Keratinocyte (primary cell): ENCODE data around the gene RAP1GAP. TPM values are rescaled to one million over a fixed set of nuclear protein-coding genes. Genes with fewer than 3 reads are reported as not detected.

Experiments used
- DNase-seq: peaks from one replicate; pipeline ENCODE4 v3.0.0-alpha.2; 2011; ENCODE audit warnings: low read depth, missing footprints, low spot score
- FAIRE-seq: peaks from 2 replicates; lab custom pipeline; 2011; peaks lifted over from hg19 to GRCh38; lab: Jason Lieb, UNC
- H2AFZ ChIP-seq: 2 replicates; pipeline ENCODE4 v1.6.0; 2012; ENCODE audit warnings: low read length, control low read depth, inconsistent platforms; ENCODE audit not compliant: control insufficient read depth
- H3K27ac ChIP-seq: 2 replicates; pipeline ENCODE4 v1.5.1; 2011; ENCODE audit warnings: low read length; ENCODE audit not compliant: control insufficient read depth, insufficient read depth
- H3K27me3 ChIP-seq: 3 replicates; pipeline ENCODE4 v1.6.0; 2011; ENCODE audit warnings: low read length; ENCODE audit not compliant: control insufficient read depth, insufficient read depth; ENCODE audit errors: extremely low read depth
- H3K36me3 ChIP-seq, 2 experiments: 2 replicates in 1 of 2; 3 replicates in 1 of 2; pipeline ENCODE4 v1.5.1; 2011; ENCODE audit warnings: low read length in 2 of 2, mild to moderate bottlenecking in 1 of 2; ENCODE audit not compliant: control insufficient read depth in 2 of 2, insufficient read depth in 2 of 2; ENCODE audit errors: extremely low read depth in 1 of 2
- H3K4me1 ChIP-seq: 3 replicates; pipeline ENCODE4 v1.5.1; 2011; ENCODE audit warnings: low read length; ENCODE audit not compliant: control insufficient read depth, insufficient read depth; ENCODE audit errors: extremely low read depth
- H3K4me2 ChIP-seq: 3 replicates; pipeline ENCODE4 v1.6.0; 2011; ENCODE audit warnings: low read depth, low read length; ENCODE audit not compliant: control insufficient read depth, insufficient read depth; ENCODE audit errors: extremely low read depth
- H3K4me3 ChIP-seq, 3 experiments: fragments of 200-600 bp in 1 of 3; sonication (generic) in 1 of 3; 2 replicates in 2 of 3; 3 replicates in 1 of 3; pipeline ENCODE4 v1.5.1; 2011 to 2016; ENCODE audit warnings: low read length in 3 of 3, mild to moderate bottlenecking in 3 of 3, control low read depth in 2 of 3, inconsistent platforms in 1 of 3, low read depth in 1 of 3, mixed read lengths in 1 of 3, mixed run types in 1 of 3, moderate library complexity in 1 of 3; ENCODE audit not compliant: control insufficient read depth in 2 of 3, insufficient read depth in 2 of 3; ENCODE audit errors: extremely low read depth in 1 of 3
- H3K79me2 ChIP-seq: 2 replicates; pipeline ENCODE4 v1.6.0; 2012; ENCODE audit warnings: low read length; ENCODE audit not compliant: control insufficient read depth, insufficient read depth
- H3K9ac ChIP-seq: 3 replicates; pipeline ENCODE4 v1.6.0; 2011; ENCODE audit warnings: low read length; ENCODE audit not compliant: control insufficient read depth, insufficient read depth; ENCODE audit errors: extremely low read depth
- H3K9me1 ChIP-seq: 3 replicates; pipeline ENCODE4 v1.6.0; 2011; ENCODE audit warnings: low read length; ENCODE audit not compliant: control insufficient read depth, insufficient read depth; ENCODE audit errors: extremely low read depth
- H3K9me3 ChIP-seq: 2 replicates; pipeline ENCODE4 v1.5.1; 2012; ENCODE audit warnings: low read depth, low read length; ENCODE audit not compliant: control insufficient read depth
- H4K20me1 ChIP-seq: 3 replicates; pipeline ENCODE4 v1.6.0; 2011; ENCODE audit warnings: low read length; ENCODE audit not compliant: control insufficient read depth, insufficient read depth; ENCODE audit errors: extremely low read depth
- CTCF ChIP-seq, 3 experiments: IDR thresholded peaks in 1 of 3; conservative IDR thresholded peaks in 1 of 3; optimal IDR thresholded peaks in 1 of 3; 2 replicates in 2 of 3; 3 replicates in 1 of 3; pipeline versions ENCODE3 to v1.5.1; 2011; ENCODE audit warnings: low read length in 3 of 3, mild to moderate bottlenecking in 3 of 3, moderate library complexity in 2 of 3, control low read depth in 1 of 3, inconsistent platforms in 1 of 3; ENCODE audit not compliant: insufficient read depth in 2 of 3; ENCODE audit errors: extremely low read depth in 1 of 3
- EZH2 ChIP-seq: IDR thresholded peaks from one replicate; pipeline ENCODE4 v1.6.1; 2012; ENCODE audit warnings: inconsistent platforms, mild to moderate bottlenecking, low read length, moderate library complexity
- dilution Hi-C: fragments of 300-500 bp; cut with MboI; formaldehyde crosslinking; loops from one replicate; pipeline ENCODE4 v1.7.0; 2020; ENCODE audit warnings: low sequenced_read_pairs; ENCODE audit not compliant: extremely low pct_ligation_motif_present
- polyA plus RNA-seq, 5 experiments: library from polyadenylated mRNA; depleted of rRNA in 3 of 5; stranded (reverse) in 3 of 5; stranded (forward) in 1 of 5; unstranded in 1 of 5; fragments of >200 nt; gene quantifications; 1 replicate in 1 of 5; 2 replicates in 3 of 5; 3 replicates in 1 of 5; pipeline versions ENCODE4 v1.2.1 to v1.2.3, GENCODE V29; 2011 to 2012; ENCODE audit warnings: missing spikeins in 2 of 5, low read depth in 1 of 5, low replicate concordance in 1 of 5

Gene RAP1GAP
- polyA plus RNA-seq, 1 donor (not counting 4 experiments of a cell fraction or from before 2014, with no cell fraction given) = 1.1 TPM

GRCh38 chr1:21618059-21618458, 51.1 kb downstream of the RAP1GAP start:
- Histone ChIP-seq H3K9ac (no peak overlapping the region), H3K79me2 (no peaks in the 10 kb centered on the region), H3K36me3 (no peaks in the 10 kb centered on the region), H3K27me3 (peaks cover 30% of the 10 kb centered on the region), H3K9me3 (no peaks in the 10 kb centered on the region), H3K9me1 (peaks cover 2% of the 10 kb centered on the region), H3K4me2 (no peak overlapping the region), H3K4me3 (no peak overlapping the region), H4K20me1 (no peaks in the 10 kb centered on the region), H3K27ac (no peak overlapping the region), H2AFZ (no peak overlapping the region), H3K4me1 (peaks cover 17% of the 10 kb centered on the region)
- DNase-seq (no peak), FAIRE-seq (no peak)
- TF ChIP-seq CTCF (optimal IDR thresholded peaks at IDR 0.05 in 1 of 3, IDR thresholded peaks at IDR 0.05 in 1 of 3, conservative IDR thresholded peaks at IDR 0.05 in 1 of 3; ENCODE audit: extremely low read depth in 1 of 3, insufficient read depth in 2 of 3, low read length in 3 of 3) (no peak), EZH2 (no peak)
- dilution Hi-C loops = no loop called here

GRCh38 chr1:21617126-21617738, 51.9 kb downstream of the RAP1GAP start:
- Histone ChIP-seq H3K9me1 (peaks cover 2% of the 10 kb centered on the region), H4K20me1 (no peaks in the 10 kb centered on the region), H3K27ac (no peak overlapping the region), H3K4me2 (no peak overlapping the region), H3K27me3 (peaks cover 30% of the 10 kb centered on the region), H3K4me3 (no peak overlapping the region), H3K9ac (no peak overlapping the region), H2AFZ (no peak overlapping the region), H3K36me3 (no peaks in the 10 kb centered on the region), H3K79me2 (no peaks in the 10 kb centered on the region), H3K9me3 (no peaks in the 10 kb centered on the region), H3K4me1 (peaks cover 12% of the 10 kb centered on the region)
- TF ChIP-seq EZH2 (no peak), CTCF (optimal IDR thresholded peaks at IDR 0.05 in 1 of 3, IDR thresholded peaks at IDR 0.05 in 1 of 3, conservative IDR thresholded peaks at IDR 0.05 in 1 of 3; ENCODE audit: extremely low read depth in 1 of 3, insufficient read depth in 2 of 3, low read length in 3 of 3) (no peak)
- FAIRE-seq (no peak), DNase-seq (no peak)
- dilution Hi-C loops = no loop called here
